ENCODE measurements around the gene SLC6A17. TPM values are rescaled to one million over a fixed set of nuclear protein-coding genes. Genes with fewer than 3 reads are reported as not detected.

Gene SLC6A17
- total RNA-seq, 1 donor from 2014 or later: 0.14 TPM

- TF ChIP-seq CTCF (conservative IDR thresholded peaks at IDR 0.05): no peak
- H3K36me3 Mint-ChIP-seq (ENCODE audit: low read depth): no peaks in the 10 kb centered on the region
- DNase-seq (ENCODE audit: low read depth, low spot score): no peak
- H3K4me3 Mint-ChIP-seq: no peak overlapping the region
- no peaks in the 10 kb centered on the region for H3K9me3 Mint-ChIP-seq
- peak overlapping the region; percentile 35 for H3K27ac Mint-ChIP-seq (ENCODE audit: unreplicated experiment)
- no peaks in the 10 kb centered on the region for H3K27me3 Mint-ChIP-seq (ENCODE audit: low read depth)
- H3K4me1 Mint-ChIP-seq: peaks cover 16% of the 10 kb centered on the region
Observed at GRCh38 chr1:110230381-110231199, 80.3 kb downstream of the SLC6A17 start.

- no peak overlapping the region for H3K27ac Mint-ChIP-seq (ENCODE audit: unreplicated experiment)
- TF ChIP-seq CTCF (conservative IDR thresholded peaks at IDR 0.05): no peak
- DNase-seq (ENCODE audit: low read depth, low spot score): no peak
- no peaks in the 10 kb centered on the region for H3K36me3 Mint-ChIP-seq (ENCODE audit: low read depth)
- H3K4me1 Mint-ChIP-seq: peaks cover 23% of the 10 kb centered on the region
- no peak overlapping the region for H3K4me3 Mint-ChIP-seq
- H3K9me3 Mint-ChIP-seq: no peaks in the 10 kb centered on the region
- no peaks in the 10 kb centered on the region for H3K27me3 Mint-ChIP-seq (ENCODE audit: low read depth)
Observed at GRCh38 chr1:110233861-110234260, 83.6 kb downstream of the SLC6A17 start.

- Mint-ChIP-seq H3K27ac (ENCODE audit: unreplicated experiment) (peak overlapping the region; percentile 55), H3K36me3 (ENCODE audit: low read depth) (no peaks in the 10 kb centered on the region), H3K4me3 (no peak overlapping the region), H3K4me1 (peaks cover 25% of the 10 kb centered on the region), H3K27me3 (ENCODE audit: low read depth) (no peaks in the 10 kb centered on the region), H3K9me3 (no peaks in the 10 kb centered on the region)
- no peak for DNase-seq (ENCODE audit: low read depth, low spot score)
- TF ChIP-seq CTCF (conservative IDR thresholded peaks at IDR 0.05): no peak
Observed at GRCh38 chr1:110234691-110235090, 84.4 kb downstream of the SLC6A17 start.

- H3K27me3 Mint-ChIP-seq (ENCODE audit: low read depth): no peaks in the 10 kb centered on the region
- H3K4me3 Mint-ChIP-seq: no peak overlapping the region
- H3K9me3 Mint-ChIP-seq: no peaks in the 10 kb centered on the region
- H3K36me3 Mint-ChIP-seq (ENCODE audit: low read depth): no peaks in the 10 kb centered on the region
- no peak for TF ChIP-seq CTCF (conservative IDR thresholded peaks at IDR 0.05)
- DNase-seq (ENCODE audit: low read depth, low spot score): no peak
- no peak overlapping the region for H3K27ac Mint-ChIP-seq (ENCODE audit: unreplicated experiment)
- H3K4me1 Mint-ChIP-seq: peaks cover 26% of the 10 kb centered on the region
Observed at GRCh38 chr1:110235181-110235833, 85.0 kb downstream of the SLC6A17 start.

GRCh38 chr1:110235834-110236682, 85.8 kb downstream of the SLC6A17 start:
- H3K36me3 Mint-ChIP-seq (ENCODE audit: low read depth): no peaks in the 10 kb centered on the region
- H3K27me3 Mint-ChIP-seq (ENCODE audit: low read depth): no peaks in the 10 kb centered on the region
- TF ChIP-seq CTCF (conservative IDR thresholded peaks at IDR 0.05): no peak
- no peak for DNase-seq (ENCODE audit: low read depth, low spot score)
- peaks cover 28% of the 10 kb centered on the region for H3K4me1 Mint-ChIP-seq
- H3K9me3 Mint-ChIP-seq: no peaks in the 10 kb centered on the region
- H3K4me3 Mint-ChIP-seq: no peak overlapping the region
- no peak overlapping the region for H3K27ac Mint-ChIP-seq (ENCODE audit: unreplicated experiment)

Measured in neural crest cell (in vitro differentiated cells).